ENCODE measurements around the gene PGS1. TPM values are rescaled to one million over a fixed set of nuclear protein-coding genes. Genes with fewer than 3 reads are reported as not detected.

The PGS1 gene
- total and polyA plus RNA-seq, 2 of the 8 experiments (the other 6 are each of a cell fraction or from before 2014, with no cell fraction given), result 46.7 to 60.0 TPM

GRCh38 chr17:78392295-78392694 is 13.8 kb downstream of the PGS1 start:
- POLR2A ChIA-PET (ENCODE audit: partially characterized antibody), result interaction anchor here (0.8 to 1.5 kb wide), 5 partner anchors 9 to 483 kb away, joined by 3 to 7 read pairs (median 3); partner anchors contain the start of gene PGS1
- no peak overlapping the region for H2BK120ac ChIP-seq (replicated peaks; ENCODE audit: low read depth, low read length)
- peaks cover 31 to 93% of the 10 kb centered on the region in 2 experiments for H3K79me2 ChIP-seq (ENCODE audit: control insufficient read depth in 1 of 2, insufficient read depth in 2 of 2, low read length in 2 of 2)
- H3K23me2 ChIP-seq (ENCODE audit: low read depth, low read length), result no peaks in the 10 kb centered on the region
- H2BK12ac ChIP-seq (ENCODE audit: low read depth, low read length), result no peak overlapping the region
- no peak overlapping the region for H4K5ac ChIP-seq (ENCODE audit: insufficient read length, low read depth, low read length)
- no peak overlapping the region for H3K27ac ChIP-seq (ENCODE audit: low read depth, low read length)
- FAIRE-seq (no peak), DNase-seq (ENCODE audit: low read depth in 1 of 2, low spot score in 2 of 2) (no peak)
- H4K8ac ChIP-seq (ENCODE audit: extremely low read depth, insufficient read depth, low read length), result no peak overlapping the region
- no peak overlapping the region for H3K4ac ChIP-seq (replicated peaks; ENCODE audit: insufficient read length, low read depth, low read length)
- H2BK15ac ChIP-seq (ENCODE audit: low read length), result no peak overlapping the region
- H2BK20ac ChIP-seq (ENCODE audit: low read length), result no peak overlapping the region
- no peak overlapping the region for H3K9ac ChIP-seq (replicated peaks in 1 of 4; ENCODE audit: extremely low read depth in 1 of 4, low read depth in 3 of 4, low read length in 3 of 4)
- no peak overlapping the region for H3K4me2 ChIP-seq (ENCODE audit: insufficient read depth in 1 of 2, low read depth in 2 of 2, low read length in 2 of 2)
- peaks cover 0 to 21% (median 12%) of the 10 kb centered on the region in 4 experiments; a peak in 5 of 8 replicates for H3K36me3 ChIP-seq (ENCODE audit: control insufficient read depth in 2 of 4, insufficient read depth in 4 of 4, low read length in 3 of 4)
- H2AK5ac ChIP-seq (ENCODE audit: low read depth, low read length), result no peak overlapping the region
- no peak overlapping the region for H2AFZ ChIP-seq (ENCODE audit: low read length)
- H3K18ac ChIP-seq (ENCODE audit: extremely low read depth, low read length), result no peak overlapping the region
- H3K79me1 ChIP-seq (ENCODE audit: low read depth, low read length), result peaks cover 17% of the 10 kb centered on the region
- CTCF ChIA-PET (ENCODE audit: partially characterized antibody), result interaction anchor here (1.1 to 4.0 kb wide), 8 partner anchors 10 to 141 kb away, joined by 3 to 45 read pairs (median 5); no protein-coding TSS in a partner anchor
- no peak overlapping the region for H3K56ac ChIP-seq (replicated peaks; ENCODE audit: insufficient read length, low read depth, low read length)
- H3K9me3 ChIP-seq (ENCODE audit: insufficient read depth in 2 of 2, low read depth in 1 of 2, low read length in 1 of 2), result no peaks in the 10 kb centered on the region
- peaks cover 14 to 30% of the 10 kb centered on the region in 2 experiments for H4K20me1 ChIP-seq (replicated peaks in 1 of 2; ENCODE audit: control insufficient read depth in 1 of 2, insufficient read depth in 2 of 2, low read length in 2 of 2)
- H3K4me3 ChIP-seq (ENCODE audit: extremely low read depth in 1 of 4, insufficient read depth in 2 of 4, low read depth in 3 of 4, low read length in 4 of 4), result no peak overlapping the region
- peaks cover 0 to 4% (median 0%) of the 10 kb centered on the region in 4 experiments; a peak in 4 of 7 replicates for H3K4me1 ChIP-seq (replicated peaks in 1 of 4; ENCODE audit: control insufficient read depth in 3 of 4, insufficient read depth in 4 of 4, low read length in 3 of 4)
- H4K91ac ChIP-seq (replicated peaks; ENCODE audit: insufficient read length, low read length), result no peak overlapping the region
- H3K14ac ChIP-seq (ENCODE audit: insufficient read length), result no peak overlapping the region
- H3K27me3 ChIP-seq (replicated peaks in 1 of 4; ENCODE audit: control insufficient read depth in 3 of 4, extremely low read depth in 1 of 4, insufficient read depth in 3 of 4, low read length in 3 of 4), result no peaks in the 10 kb centered on the region
- 0 out of 2 replicates have a peak overlapping the region, but pooled peaks have one; percentile 26 for H2BK5ac ChIP-seq (ENCODE audit: low read depth, low read length)
- 88% methylated on average over 6 of the region's 6 CpGs; no CpG with 5 or more reads in 1 of the 2 experiments for WGBS, 2 experiments (ENCODE audit: extremely low coverage in 1 of 2, insufficient coverage in 1 of 2, insufficient read length in 1 of 2, insufficient replicate concordance in 2 of 2, low coverage in 1 of 2, low lambda C conversion rate in 2 of 2, missing lambda C conversion rate in 1 of 2)
- H3K23ac ChIP-seq (ENCODE audit: insufficient read length), result no peak overlapping the region
- no peak for TF ChIP-seq SP1 (IDR thresholded peaks at IDR 0.05; ENCODE audit: low read depth, low read length)
- TF ChIP-seq TBP (IDR thresholded peaks at IDR 0.05; ENCODE audit: low read depth, low read length), result no peak
- TF ChIP-seq GTF2F1 (IDR thresholded peaks at IDR 0.05; ENCODE audit: borderline replicate concordance, low read depth, low read length), result no peak
- TF ChIP-seq POLR2AphosphoS5 (IDR thresholded peaks at IDR 0.05; ENCODE audit: low read depth, low read length), result no peak
- no peak for TF ChIP-seq KDM4A (IDR thresholded peaks at IDR 0.05; ENCODE audit: low read depth, low read length, severe bottlenecking)
- no peak for TF ChIP-seq PHF8 (conservative IDR thresholded peaks at IDR 0.05; ENCODE audit: low read depth, low read length)
- TF ChIP-seq CHD2 (IDR thresholded peaks at IDR 0.05; ENCODE audit: low read length), result no peak
- no peak for TF ChIP-seq TAF1 (IDR thresholded peaks at IDR 0.05; ENCODE audit: low read depth, low read length)
- TF ChIP-seq TEAD4 (IDR thresholded peaks at IDR 0.05; ENCODE audit: low read depth, low read length), result no peak
- no peak for TF ChIP-seq SAP30 (IDR thresholded peaks at IDR 0.05; ENCODE audit: insufficient read depth, insufficient replicate concordance, low read length)
- no peak for TF ChIP-seq YY1 (IDR thresholded peaks at IDR 0.05; ENCODE audit: low read depth, low read length)
- TF ChIP-seq RBBP5 (IDR thresholded peaks at IDR 0.05; ENCODE audit: borderline replicate concordance, low read depth, low read length), result no peak
